Chondrocyte (in vitro differentiated cells): ENCODE data around the gene GCNT4. TPM values are rescaled to one million over a fixed set of nuclear protein-coding genes. Genes with fewer than 3 reads are reported as not detected.

Experiments
- DNase-seq: peaks from one replicate; pipeline ENCODE4 v3.0.0; 2021; ENCODE audit warnings: mixed read lengths, low spot score
- H3K27ac Mint-ChIP-seq: one replicate; pipeline ENCODE4 v1.8.0; 2021; ENCODE audit warnings: mild to moderate bottlenecking, moderate library complexity, mixed read lengths; ENCODE audit not compliant: unreplicated experiment
- H3K27me3 Mint-ChIP-seq: 2 replicates; pipeline ENCODE4 v1.8.0; 2021; ENCODE audit warnings: low read depth, mixed read lengths
- H3K36me3 Mint-ChIP-seq: 2 replicates; pipeline ENCODE4 v1.8.0; 2021; ENCODE audit warnings: low read depth, mixed read lengths
- H3K4me1 Mint-ChIP-seq: 2 replicates; pipeline ENCODE4 v1.8.0; 2021; ENCODE audit warnings: low read depth, mild to moderate bottlenecking, mixed read lengths
- H3K4me3 Mint-ChIP-seq: one replicate; pipeline ENCODE4 v1.8.0; 2021; ENCODE audit warnings: mild to moderate bottlenecking, moderate library complexity, mixed read lengths; ENCODE audit not compliant: unreplicated experiment
- H3K9me3 Mint-ChIP-seq: 2 replicates; pipeline ENCODE4 v1.8.0; 2021; ENCODE audit warnings: low read depth, mixed read lengths
- total RNA-seq: library from RNA; stranded (reverse); gene quantifications from 3 replicates; pipeline ENCODE4 v1.2.1, GENCODE V29; 2021
- TF ChIP-seq, protein P1 (sequence below): fragments of 200-600 bp; sonication (generic); IDR thresholded peaks from 2 replicates; pipeline ENCODE4 v1.5.0; 2021; ENCODE audit warnings: antibody characterized with exemption, mild to moderate bottlenecking, moderate library complexity

Gene GCNT4
- total RNA-seq, 1 donor from 2014 or later, result 2.6 TPM

DNA sequence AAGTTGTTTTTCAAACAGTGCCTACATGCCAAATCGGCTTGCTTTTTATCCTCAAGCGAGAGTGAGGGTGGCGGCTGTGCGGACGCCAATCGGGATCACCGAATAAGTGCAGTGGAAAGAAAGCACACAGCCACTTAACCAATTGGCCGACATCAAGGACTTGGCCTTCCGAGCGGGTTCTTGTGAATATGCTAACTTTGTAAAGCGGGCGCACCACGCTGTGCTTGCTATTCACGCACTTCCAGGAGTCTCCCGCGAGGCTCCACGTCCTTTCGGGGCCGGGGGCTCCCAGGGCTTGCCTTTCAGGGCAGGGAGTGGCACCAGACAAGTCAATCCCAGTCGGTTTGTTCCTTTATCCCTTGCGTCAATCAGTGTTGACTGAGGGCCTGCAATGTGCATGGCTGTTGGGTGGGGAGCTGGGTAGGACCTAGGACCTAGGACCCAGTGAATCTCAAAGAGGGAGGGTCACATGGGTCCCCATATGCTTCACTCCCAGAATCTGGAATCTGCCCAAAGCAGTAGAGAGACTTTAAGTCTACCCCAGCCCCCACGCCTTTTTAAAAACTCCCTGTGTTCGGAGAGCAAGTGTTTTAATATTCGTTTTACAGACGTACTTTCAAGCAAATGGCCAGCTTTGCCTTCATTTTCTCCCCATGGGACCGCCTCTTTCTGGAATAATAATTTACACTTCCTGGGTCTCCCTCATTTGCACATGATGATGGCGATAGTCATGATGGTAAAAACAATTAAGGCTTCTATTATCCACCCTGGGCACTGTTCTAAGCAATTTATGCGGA lies 2.0 kb upstream of the GCNT4 start:
- Mint-ChIP-seq H3K27ac (peak overlapping the region; percentile 96), H3K9me3 (no peaks in the 10 kb centered on the region), H3K4me1 (peaks cover 53% of the 10 kb centered on the region), H3K27me3 (no peaks in the 10 kb centered on the region), H3K4me3 (peak overlapping the region; percentile 85), H3K36me3 (no peaks in the 10 kb centered on the region)
- DNase-seq, result no peak
- TF ChIP-seq, protein P1, sequence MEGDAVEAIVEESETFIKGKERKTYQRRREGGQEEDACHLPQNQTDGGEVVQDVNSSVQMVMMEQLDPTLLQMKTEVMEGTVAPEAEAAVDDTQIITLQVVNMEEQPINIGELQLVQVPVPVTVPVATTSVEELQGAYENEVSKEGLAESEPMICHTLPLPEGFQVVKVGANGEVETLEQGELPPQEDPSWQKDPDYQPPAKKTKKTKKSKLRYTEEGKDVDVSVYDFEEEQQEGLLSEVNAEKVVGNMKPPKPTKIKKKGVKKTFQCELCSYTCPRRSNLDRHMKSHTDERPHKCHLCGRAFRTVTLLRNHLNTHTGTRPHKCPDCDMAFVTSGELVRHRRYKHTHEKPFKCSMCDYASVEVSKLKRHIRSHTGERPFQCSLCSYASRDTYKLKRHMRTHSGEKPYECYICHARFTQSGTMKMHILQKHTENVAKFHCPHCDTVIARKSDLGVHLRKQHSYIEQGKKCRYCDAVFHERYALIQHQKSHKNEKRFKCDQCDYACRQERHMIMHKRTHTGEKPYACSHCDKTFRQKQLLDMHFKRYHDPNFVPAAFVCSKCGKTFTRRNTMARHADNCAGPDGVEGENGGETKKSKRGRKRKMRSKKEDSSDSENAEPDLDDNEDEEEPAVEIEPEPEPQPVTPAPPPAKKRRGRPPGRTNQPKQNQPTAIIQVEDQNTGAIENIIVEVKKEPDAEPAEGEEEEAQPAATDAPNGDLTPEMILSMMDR, result no peak

DNA sequence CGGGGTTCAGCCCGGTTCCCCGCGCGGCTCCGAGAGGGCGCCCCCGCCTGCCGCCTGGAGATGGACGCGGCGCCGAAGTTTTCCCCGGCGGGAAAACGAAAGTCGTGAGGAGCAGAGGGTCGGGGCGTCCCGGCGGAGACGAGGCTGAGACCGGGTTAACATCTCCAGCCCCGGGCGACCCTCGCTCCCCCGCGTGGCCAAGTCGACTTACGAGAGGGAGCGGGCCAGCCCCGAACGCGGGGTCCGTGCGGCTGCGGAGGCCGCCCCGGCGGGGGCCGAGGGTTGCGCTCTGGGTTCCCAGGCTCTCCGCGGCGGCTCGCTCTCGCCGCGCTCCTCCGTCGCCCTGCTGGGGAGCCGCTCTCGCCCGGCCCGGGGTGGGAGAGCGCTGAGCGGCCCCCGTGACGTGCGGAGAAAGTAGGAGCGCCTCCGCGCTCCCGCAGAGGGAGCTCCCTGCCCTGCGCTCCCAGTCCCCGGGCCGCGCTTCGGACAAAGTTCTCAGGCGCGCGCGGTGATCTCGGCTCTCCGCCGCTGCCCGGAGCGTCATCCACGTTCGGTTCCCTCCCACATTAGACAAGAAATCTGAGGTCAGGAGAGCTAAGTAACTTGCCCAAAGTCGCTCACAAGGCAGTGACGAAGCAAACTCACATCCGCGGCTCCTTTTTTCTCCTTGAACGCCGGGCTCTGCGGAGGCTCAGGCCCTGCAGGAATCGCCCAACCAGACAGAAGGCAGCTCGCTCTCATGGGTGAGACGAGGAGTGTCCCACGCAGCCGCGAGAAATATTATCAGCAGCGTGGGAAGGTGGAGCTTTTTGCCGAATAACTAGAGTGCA lies 1.2 kb upstream of the GCNT4 start:
- H3K4me3 Mint-ChIP-seq, result peak overlapping the region; percentile 85
- TF ChIP-seq, protein P1, result peak; percentile 57
- peak; percentile 91 for DNase-seq
- H3K4me1 Mint-ChIP-seq, result peaks cover 61% of the 10 kb centered on the region
- no peaks in the 10 kb centered on the region for H3K36me3 Mint-ChIP-seq
- H3K27me3 Mint-ChIP-seq, result no peaks in the 10 kb centered on the region
- H3K9me3 Mint-ChIP-seq, result no peaks in the 10 kb centered on the region
- H3K27ac Mint-ChIP-seq, result peak overlapping the region; percentile 96

DNA sequence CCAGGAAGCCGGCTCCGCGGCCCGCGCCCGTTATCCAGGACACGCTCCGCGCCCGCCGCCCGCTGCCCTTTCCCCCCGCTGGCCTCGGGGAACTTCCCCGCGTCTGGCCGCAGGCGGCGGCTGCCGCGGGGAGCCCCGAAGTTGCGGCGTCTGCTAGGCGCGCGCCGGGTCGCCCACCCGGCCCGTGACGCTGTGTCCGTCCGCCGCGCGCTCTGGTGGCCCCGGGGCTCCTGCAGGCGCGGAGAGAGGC lies 621 bp upstream of the GCNT4 start:
- no peaks in the 10 kb centered on the region for H3K9me3 Mint-ChIP-seq
- no peak overlapping the region for H3K27ac Mint-ChIP-seq
- H3K27me3 Mint-ChIP-seq, result no peaks in the 10 kb centered on the region
- peak overlapping the region; percentile 85 for H3K4me3 Mint-ChIP-seq
- TF ChIP-seq, protein P1, result no peak
- H3K4me1 Mint-ChIP-seq, result peaks cover 67% of the 10 kb centered on the region
- H3K36me3 Mint-ChIP-seq, result no peaks in the 10 kb centered on the region
- no peak for DNase-seq

DNA sequence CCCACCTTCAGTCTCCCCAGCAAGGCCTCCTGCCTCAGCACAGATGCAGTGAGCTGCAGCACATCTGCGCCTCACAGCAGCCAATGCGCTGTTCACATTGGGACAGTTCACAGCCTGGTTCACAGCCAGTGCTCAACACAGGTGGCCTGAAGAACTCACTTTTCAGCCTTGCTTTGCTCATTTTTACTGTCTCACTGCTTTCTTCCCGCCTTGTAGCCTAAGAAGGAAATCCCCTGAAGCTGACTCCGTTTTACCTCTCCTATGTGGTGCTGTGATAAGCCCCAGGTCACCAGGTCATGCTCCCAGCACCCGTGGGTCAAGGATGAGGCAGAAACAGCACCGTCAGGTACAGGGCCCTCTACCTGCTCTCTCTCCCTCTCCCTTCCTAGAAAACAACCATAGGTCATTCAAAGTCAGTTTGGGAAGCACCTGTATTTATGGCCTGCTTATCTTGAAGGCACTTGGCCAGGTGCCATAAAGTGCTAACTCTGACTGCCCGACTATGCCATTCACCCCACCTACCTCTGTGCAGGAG lies 1.1 kb downstream of the GCNT4 start:
- H3K27ac Mint-ChIP-seq, result peak overlapping the region; percentile 39

DNA sequence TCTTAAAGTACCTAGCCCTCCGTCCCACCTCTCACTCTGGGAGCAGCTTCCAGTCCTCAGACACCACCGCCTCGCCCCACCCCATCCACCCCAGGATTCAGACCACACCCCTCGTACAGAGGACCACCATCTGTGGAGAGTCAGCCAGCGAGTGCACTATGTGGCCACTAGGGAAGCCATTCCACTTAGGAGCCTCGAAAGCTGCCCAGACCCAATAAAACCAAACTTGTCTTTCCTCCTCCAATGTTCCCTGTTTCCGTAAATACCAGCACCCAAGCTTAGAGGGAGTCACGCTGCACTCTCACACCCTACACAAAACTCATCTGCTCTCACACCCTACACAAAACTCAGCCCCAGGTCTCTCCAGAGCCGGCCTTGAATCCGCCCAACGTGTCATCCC lies 1.9 kb downstream of the GCNT4 start:
- Mint-ChIP-seq H3K27ac (no peak overlapping the region), H3K4me1 (peaks cover 58% of the 10 kb centered on the region), H3K4me3 (no peak overlapping the region), H3K9me3 (no peaks in the 10 kb centered on the region), H3K27me3 (no peaks in the 10 kb centered on the region), H3K36me3 (peaks cover 11% of the 10 kb centered on the region)
- TF ChIP-seq, protein P1, result no peak
- DNase-seq, result no peak

More for the DNA sequence above, 1.1 kb downstream of the GCNT4 start:
- H3K9me3 Mint-ChIP-seq, result no peaks in the 10 kb centered on the region
- H3K36me3 Mint-ChIP-seq, result peaks cover 7% of the 10 kb centered on the region
- peaks cover 66% of the 10 kb centered on the region for H3K4me1 Mint-ChIP-seq
- DNase-seq, result no peak
- TF ChIP-seq, protein P1, result no peak
- H3K27me3 Mint-ChIP-seq, result no peaks in the 10 kb centered on the region
- H3K4me3 Mint-ChIP-seq, result peak overlapping the region; percentile 88
